NB4 (cell line): ENCODE results near the gene CMIP.

ENCODE experiments used
- POLR2A ChIP-seq: IDR thresholded peaks from 2 replicates; pipeline ENCODE4 v1.6.1; 2011; ENCODE audit warnings: mild to moderate bottlenecking; ENCODE audit not compliant: insufficient read length; ENCODE audit errors: extremely low read depth
- TF ChIP-seq, protein P1 (sequence below): IDR thresholded peaks from one replicate; pipeline ENCODE4 v1.5.1; 2012; ENCODE audit warnings: low read depth, low read length

DNA sequence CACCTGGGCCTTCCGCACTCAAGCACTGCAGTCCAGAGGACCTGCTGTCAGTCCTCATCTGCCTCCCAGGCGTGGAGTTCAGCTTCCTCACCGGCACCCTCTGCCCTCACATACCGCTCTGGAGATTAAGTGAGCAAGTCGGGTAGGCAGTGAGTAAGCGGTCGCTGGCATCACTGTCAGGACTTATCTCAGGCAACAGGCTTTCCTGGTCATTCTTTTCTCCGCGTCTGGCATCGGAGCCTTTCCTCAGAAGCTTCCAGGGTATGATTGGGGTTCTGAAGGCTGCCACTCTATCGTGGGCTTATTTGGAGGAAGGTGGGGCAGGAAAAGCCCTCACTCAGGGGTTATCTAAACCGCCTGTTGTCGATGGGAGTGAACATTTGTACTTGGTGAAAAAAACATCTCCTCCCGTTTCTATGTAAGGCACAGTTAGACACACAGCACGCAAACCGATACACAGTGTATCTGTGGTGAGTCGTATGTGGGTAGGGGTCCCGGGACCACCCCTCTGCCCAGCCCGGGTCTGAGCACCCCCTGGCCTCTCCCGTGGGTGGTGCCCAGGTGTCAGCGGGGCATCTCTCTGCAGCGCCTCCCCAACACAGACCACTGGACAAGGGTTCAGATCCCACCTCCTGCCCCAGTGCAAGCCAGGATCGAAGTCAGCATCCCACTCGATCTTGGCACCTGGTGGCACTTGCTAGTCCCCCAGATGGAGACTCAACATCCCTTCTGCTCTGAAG, 242.0 kb downstream of the CMIP start:
- TF ChIP-seq, protein P1, sequence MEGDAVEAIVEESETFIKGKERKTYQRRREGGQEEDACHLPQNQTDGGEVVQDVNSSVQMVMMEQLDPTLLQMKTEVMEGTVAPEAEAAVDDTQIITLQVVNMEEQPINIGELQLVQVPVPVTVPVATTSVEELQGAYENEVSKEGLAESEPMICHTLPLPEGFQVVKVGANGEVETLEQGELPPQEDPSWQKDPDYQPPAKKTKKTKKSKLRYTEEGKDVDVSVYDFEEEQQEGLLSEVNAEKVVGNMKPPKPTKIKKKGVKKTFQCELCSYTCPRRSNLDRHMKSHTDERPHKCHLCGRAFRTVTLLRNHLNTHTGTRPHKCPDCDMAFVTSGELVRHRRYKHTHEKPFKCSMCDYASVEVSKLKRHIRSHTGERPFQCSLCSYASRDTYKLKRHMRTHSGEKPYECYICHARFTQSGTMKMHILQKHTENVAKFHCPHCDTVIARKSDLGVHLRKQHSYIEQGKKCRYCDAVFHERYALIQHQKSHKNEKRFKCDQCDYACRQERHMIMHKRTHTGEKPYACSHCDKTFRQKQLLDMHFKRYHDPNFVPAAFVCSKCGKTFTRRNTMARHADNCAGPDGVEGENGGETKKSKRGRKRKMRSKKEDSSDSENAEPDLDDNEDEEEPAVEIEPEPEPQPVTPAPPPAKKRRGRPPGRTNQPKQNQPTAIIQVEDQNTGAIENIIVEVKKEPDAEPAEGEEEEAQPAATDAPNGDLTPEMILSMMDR, result no peak
- no peak for TF ChIP-seq POLR2A
